Right ventricle myocardium superior (tissue), 1 donor: ENCODE measurements around the gene P4HTM. TPM values are rescaled to one million over a fixed set of nuclear protein-coding genes. Genes with fewer than 3 reads are reported as not detected.

Experiments used
- ATAC-seq: fragments of 200-7000 bp; cut with Tn5 transposase; one replicate; pipeline ENCODE4 v1.9.1; 2020; ENCODE audit warnings: mild to moderate bottlenecking; ENCODE audit not compliant: poor library complexity
- DNase-seq: peaks from one replicate; pipeline ENCODE4 v3.0.0-alpha.2; 2020
- intact Hi-C: fragments of 100-400 bp; cut with DNase I; formaldehyde crosslinking; loops from one replicate; pipeline ENCODE4 v1.11.2; 2022
- microRNA-seq: library from miRNA; unstranded; fragments of <30 nt; microRNA quantifications from one replicate; pipeline ENCODE4 v1.2.0, GENCODE V29; 2020
- total RNA-seq: library from RNA; stranded (reverse); fragmentation: NEBNext Ultra II Directional; extraction: Animal tissue kit (Norgen Biotek cat#: 25700); gene quantifications from one replicate; pipeline ENCODE4 v1.2.1, GENCODE V29; 2021
- donor health status: DM: no; HTN: yes; CAD: no; lungs with severe emphysema.

The P4HTM gene
- total RNA-seq, 1 donor from 2014 or later: 25.1 TPM

- intact Hi-C loops: no loop called here
- DNase-seq (no peak), ATAC-seq (no peak)
Measured at GRCh38 chr3:49030321-49030720, 40.3 kb downstream of the P4HTM start.

- DNase-seq (no peak), ATAC-seq (no peak)
- intact Hi-C loops: no loop called here
Measured at GRCh38 chr3:49032646-49033304, 42.7 kb downstream of the P4HTM start.

- ATAC-seq: no peak
- intact Hi-C loops: no loop called here
Measured at GRCh38 chr3:49034650-49035049, 44.6 kb downstream of the P4HTM start.

GRCh38 chr3:49035281-49035680 lies 45.2 kb downstream of the P4HTM start:
- DNase-seq: no peak
- ATAC-seq: no peak
- intact Hi-C loops: no loop called here

More at GRCh38 chr3:49034650-49035049, 44.6 kb downstream of the P4HTM start:
- no peak for DNase-seq

- intact Hi-C loops: no loop called here
- DNase-seq: no peak
- ATAC-seq: no peak
Measured at GRCh38 chr3:49053543-49053942, 63.5 kb downstream of the P4HTM start.

- ATAC-seq (no peak), DNase-seq (no peak)
- intact Hi-C loops: no loop called here
Measured at GRCh38 chr3:49054344-49054862, 64.4 kb downstream of the P4HTM start.

Small RNA genes lying within 50 kb of the gene (microRNA-seq; reads per million reads assigned to microRNA genes)
- 5,135 reads per million, percentile 92 among the genes with 10 or more reads in this experiment for gene MIR191
- 1,150 reads per million, percentile 84 among the genes with 10 or more reads in this experiment for gene MIR425

Other genes starting within 250 kb of the P4HTM start
- 50.0 TPM for gene PRKAR2A, start 142.4 kb upstream of the P4HTM start, total RNA-seq
- 140 TPM for gene SLC25A20, start 91.4 kb upstream of the P4HTM start, total RNA-seq
- 164 TPM for gene ARIH2, start 71.4 kb upstream of the P4HTM start, total RNA-seq
- 71.6 TPM for gene WDR6, start 17.1 kb downstream of the P4HTM start, total RNA-seq
- gene DALRD3, start 28.3 kb downstream of the P4HTM start, total RNA-seq: 7.9 TPM
- 165 TPM for gene NDUFAF3, start 31.9 kb downstream of the P4HTM start, total RNA-seq
- 58.5 TPM for gene IMPDH2, start 39.2 kb downstream of the P4HTM start, total RNA-seq
- 46.2 TPM for gene QRICH1, start 103.8 kb downstream of the P4HTM start, total RNA-seq
- gene QARS1, start 114.5 kb downstream of the P4HTM start, total RNA-seq: 207 TPM
- gene USP19, start 130.6 kb downstream of the P4HTM start, total RNA-seq: 55.5 TPM
- 568 TPM for gene LAMB2, start 142.8 kb downstream of the P4HTM start, total RNA-seq
- 9.4 TPM for gene CCDC71, start 176.1 kb downstream of the P4HTM start, total RNA-seq
- gene KLHDC8B, start 181.4 kb downstream of the P4HTM start, total RNA-seq: 129 TPM